Measurements from ENCODE around the gene ZNF341.
"Not testable (repeated sequence)": the region's sequence is repeated elsewhere in the genome, so short reads cannot be mapped to it uniquely, and the experiment has no call there.

The ZNF341 gene

GRCh38 chr20:33789109-33789857 lies 57.5 kb downstream of the ZNF341 start:
- H3K27ac ChIP-seq: peak overlapping the region in 1 of 2 donors; percentile 56
- DNase-seq (ENCODE audit: low spot score): no peak
- no peak for TF ChIP-seq CTCF (IDR thresholded peaks at IDR 0.05)
- H3K4me3 ChIP-seq: no peak overlapping the region

- Histone ChIP-seq H3K4me3 (no peak overlapping the region), H3K27ac (no peak overlapping the region)
- TF ChIP-seq CTCF (IDR thresholded peaks at IDR 0.05): no peak
- DNase-seq (ENCODE audit: low spot score): no peak
These were observed 58.0 kb downstream of the ZNF341 start for GRCh38 chr20:33789858-33790182.

- Histone ChIP-seq H3K27ac (no peak overlapping the region), H3K4me3 (no peak overlapping the region)
- no peak for TF ChIP-seq CTCF (IDR thresholded peaks at IDR 0.05)
- no peak for DNase-seq (ENCODE audit: low spot score)
These were observed 58.8 kb downstream of the ZNF341 start for GRCh38 chr20:33790566-33790965.

GRCh38 chr20:33791021-33791420 lies 59.2 kb downstream of the ZNF341 start:
- Histone ChIP-seq H3K27ac (no peak overlapping the region), H3K4me3 (no peak overlapping the region)
- DNase-seq (ENCODE audit: low spot score): no peak
- TF ChIP-seq CTCF (IDR thresholded peaks at IDR 0.05): no peak

GRCh38 chr20:33791540-33791939 lies 59.7 kb downstream of the ZNF341 start:
- Histone ChIP-seq H3K27ac (no peak overlapping the region), H3K4me3 (no peak overlapping the region)
- DNase-seq (ENCODE audit: low spot score): no peak
- no peak for TF ChIP-seq CTCF (IDR thresholded peaks at IDR 0.05)

GRCh38 chr20:33791959-33792597 lies 60.3 kb downstream of the ZNF341 start:
- peak; percentile 50 for TF ChIP-seq CTCF (IDR thresholded peaks at IDR 0.05)
- Histone ChIP-seq H3K4me3 (no peak overlapping the region), H3K27ac (no peak overlapping the region)
- no peak for DNase-seq (ENCODE audit: low spot score)

- H3K4me3 ChIP-seq; DNase-seq (ENCODE audit: low spot score); H3K27ac ChIP-seq: not testable (repeated sequence)
These were observed 60.8 kb downstream of the ZNF341 start for GRCh38 chr20:33792598-33792989.

Data from coronary artery (tissue), 2 donors.